Measurements from ENCODE around the gene TUBA4B. TPM values are rescaled to one million over a fixed set of nuclear protein-coding genes. Genes with fewer than 3 reads are reported as not detected.

TUBA4B gene
- total RNA-seq (2014; rRNA removed; shearing (Covaris generic)) (not detected in 2 replicates), total RNA-seq (2022) (0.28 TPM in 1 of 2 replicates, not detected in the other), Bru-seq, nascent RNA (percentile 24 among the genes with signal in this experiment), BruChase-seq, experiment 1, labeled RNA remaining after a 6-hour chase (percentile 24 among the genes with signal in this experiment), BruChase-seq, experiment 2, labeled RNA remaining after a 2-hour chase (percentile 23 among the genes with signal in this experiment)
- long read RNA-seq, partial matches to known transcripts = 0 of 1 reads
- long read RNA-seq, other reads (novel, unspliced or antisense) = 1 of 1 reads

DNA sequence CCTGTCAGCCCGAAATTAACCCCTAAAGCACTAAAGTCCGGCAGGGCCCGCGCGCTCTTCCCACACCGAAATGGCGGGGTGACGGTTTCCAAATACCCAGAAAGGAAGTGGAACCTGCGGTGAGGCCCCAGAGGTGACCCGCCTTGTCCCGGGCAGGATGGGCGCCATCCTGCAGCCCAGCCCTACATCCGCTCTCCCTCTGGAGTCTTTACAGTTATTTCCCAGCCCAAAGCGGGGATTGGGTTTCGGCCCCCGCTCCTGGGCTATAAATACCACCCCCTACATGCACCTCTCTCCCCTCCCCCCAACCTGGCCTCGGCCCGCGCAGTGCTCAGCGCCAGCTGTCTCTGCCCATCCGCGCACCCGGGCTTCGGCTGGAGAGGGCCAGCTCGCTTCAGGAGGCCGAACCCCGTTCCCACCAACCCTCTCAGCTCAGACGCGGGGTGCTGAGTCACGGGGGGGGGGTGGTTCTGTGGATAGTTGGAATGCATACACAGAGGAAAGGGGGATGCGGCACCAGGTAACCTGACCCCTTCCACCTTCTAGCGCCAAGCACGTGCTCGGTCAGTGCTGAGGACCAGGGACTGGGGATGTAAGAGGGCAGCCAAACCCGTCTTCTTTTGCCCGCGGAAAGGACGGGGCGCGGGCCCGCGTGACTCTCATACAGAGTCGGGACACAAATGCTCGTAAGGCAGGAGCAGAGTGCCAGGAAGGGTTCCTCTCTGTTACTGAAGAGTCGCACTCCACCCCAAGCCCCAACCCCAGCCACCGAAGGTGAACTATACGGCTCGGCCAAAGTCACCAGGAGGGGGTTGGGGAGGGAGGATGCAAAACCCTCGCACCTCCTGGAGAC, at the start of gene TUBA4B:
Gene TUBA4B, plus strand, starts transcription at position 344 of the 853 bp plus-strand sequence. Its CDS starts 165 bp downstream, at position 509.
- CTCF ChIA-PET (ENCODE audit: unreplicated experiment) = interaction anchor here (2.6 kb wide), 1 partner anchor 25 kb away, joined by 7 read pairs; the partner anchor contains the start of gene DNAJB2
- no TSS peak for BruUV-seq (replicated peaks)
- TF ChIP-seq EZH2phosphoT487 (IDR thresholded peaks at IDR 0.05; ENCODE audit: borderline replicate concordance, low read depth, low read length) = no peak
- TF ChIP-seq, protein P1, sequence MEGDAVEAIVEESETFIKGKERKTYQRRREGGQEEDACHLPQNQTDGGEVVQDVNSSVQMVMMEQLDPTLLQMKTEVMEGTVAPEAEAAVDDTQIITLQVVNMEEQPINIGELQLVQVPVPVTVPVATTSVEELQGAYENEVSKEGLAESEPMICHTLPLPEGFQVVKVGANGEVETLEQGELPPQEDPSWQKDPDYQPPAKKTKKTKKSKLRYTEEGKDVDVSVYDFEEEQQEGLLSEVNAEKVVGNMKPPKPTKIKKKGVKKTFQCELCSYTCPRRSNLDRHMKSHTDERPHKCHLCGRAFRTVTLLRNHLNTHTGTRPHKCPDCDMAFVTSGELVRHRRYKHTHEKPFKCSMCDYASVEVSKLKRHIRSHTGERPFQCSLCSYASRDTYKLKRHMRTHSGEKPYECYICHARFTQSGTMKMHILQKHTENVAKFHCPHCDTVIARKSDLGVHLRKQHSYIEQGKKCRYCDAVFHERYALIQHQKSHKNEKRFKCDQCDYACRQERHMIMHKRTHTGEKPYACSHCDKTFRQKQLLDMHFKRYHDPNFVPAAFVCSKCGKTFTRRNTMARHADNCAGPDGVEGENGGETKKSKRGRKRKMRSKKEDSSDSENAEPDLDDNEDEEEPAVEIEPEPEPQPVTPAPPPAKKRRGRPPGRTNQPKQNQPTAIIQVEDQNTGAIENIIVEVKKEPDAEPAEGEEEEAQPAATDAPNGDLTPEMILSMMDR (conservative IDR thresholded peaks at IDR 0.05; ENCODE audit: low read length) = no peak
- intact Hi-C loops (cut with micrococcal nuclease; ENCODE audit: unreplicated experiment) = loop anchor here (1.0 to 10.0 kb wide), 3 partner anchors 26 to 358 kb away; partner anchors contain the start of genes CNPPD1 and DNAJB2
- Histone ChIP-seq H3K27ac (ENCODE audit: low read depth, low read length, poor library complexity, severe bottlenecking) (peak within 1 kb of the TSS; percentile 96), H3K79me2 (ENCODE audit: insufficient read depth, low read depth, low read length) (peaks cover 36% of the 10 kb centered on the region), H3K9me3 (ENCODE audit: low read length) (no peaks in the 10 kb centered on the region), H3K4me3 (ENCODE audit: low read depth, low read length, poor library complexity, severe bottlenecking) (peak within 1 kb of the TSS; percentile 87), H4K20me1 (ENCODE audit: insufficient read depth, low read length) (no peaks in the 10 kb centered on the region), H2AFZ (ENCODE audit: low read length) (peak within 1 kb of the TSS; percentile 49; the same call in 1 of the 2 replicates), H3K4me2 (ENCODE audit: low read length) (peak within 1 kb of the TSS; percentile 93), H3K9me2 (ENCODE audit: insufficient read depth, low read length) (no peaks in the 10 kb centered on the region), H3K4me1 (ENCODE audit: insufficient read depth, low read length, poor library complexity, severe bottlenecking) (peaks cover 56% of the 10 kb centered on the region), H3K36me3 (ENCODE audit: insufficient read depth, low read length) (peaks cover 38% of the 10 kb centered on the region)
- POLR2A ChIA-PET = interaction anchor here (0.6 to 2.3 kb wide), 14 partner anchors 9 to 689 kb away, joined by 3 to 8 read pairs (median 4); partner anchors contain the start of genes ANKZF1, ATG9A, CNPPD1 and DNAJB2
- DNase-seq (ENCODE audit: low spot score) = peak; percentile 65

DNA sequence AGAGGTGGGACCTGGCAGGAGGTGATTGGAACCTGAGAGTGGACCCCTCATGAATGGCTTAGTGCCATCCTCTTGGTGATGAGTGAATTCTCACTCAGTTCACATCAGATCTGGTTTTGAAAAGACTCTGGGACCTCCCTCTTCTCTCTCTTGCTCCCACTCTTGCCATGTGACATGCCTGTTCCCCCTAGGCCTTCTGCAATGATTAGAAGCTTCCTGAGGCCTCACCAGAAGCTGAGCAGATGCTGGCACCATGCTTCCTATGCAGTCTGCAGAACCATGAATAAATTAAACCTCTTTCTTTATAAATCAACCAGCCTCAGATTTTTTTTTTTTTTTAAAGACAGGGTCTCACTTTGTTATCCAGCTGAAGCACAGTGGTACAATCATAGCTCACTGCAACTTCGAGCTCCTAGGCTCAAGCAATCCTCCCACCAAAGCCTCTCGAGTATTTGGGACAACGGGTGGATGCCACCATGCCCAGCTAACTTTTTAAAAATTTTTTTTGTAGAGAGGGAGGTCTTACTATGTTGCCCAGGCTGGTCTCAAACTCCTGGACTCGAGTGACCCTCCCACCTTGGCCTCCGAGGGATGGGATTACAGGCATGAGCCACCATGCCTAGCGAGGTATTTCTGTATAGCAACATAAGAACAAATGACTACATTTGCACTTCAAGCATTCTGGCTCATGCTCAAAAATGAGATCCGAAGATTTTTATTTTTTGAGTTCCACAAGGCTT, 48.4 kb upstream of the TUBA4B start:
- ChIA-PET CTCF (ENCODE audit: unreplicated experiment) (no interaction called here), POLR2A (interaction anchor here (0.5 to 1.3 kb wide), 4 partner anchors 22 to 974 kb away, joined by 3 to 8 read pairs (median 6); no protein-coding TSS in a partner anchor)
- peaks cover 17% of the 10 kb centered on the region for H3K4me1 ChIP-seq (ENCODE audit: insufficient read depth, low read length, poor library complexity, severe bottlenecking)
- H2AFZ ChIP-seq (ENCODE audit: low read length) = no peak overlapping the region
- H3K9me2 ChIP-seq (ENCODE audit: insufficient read depth, low read length) = no peaks in the 10 kb centered on the region
- intact Hi-C loops (cut with micrococcal nuclease; ENCODE audit: unreplicated experiment) = no loop called here
- H3K4me3 ChIP-seq (ENCODE audit: low read depth, low read length, poor library complexity, severe bottlenecking) = no peak overlapping the region
- H3K4me2 ChIP-seq (ENCODE audit: low read length) = no peak overlapping the region
- H4K20me1 ChIP-seq (ENCODE audit: insufficient read depth, low read length) = no peaks in the 10 kb centered on the region
- DNase-seq (ENCODE audit: low spot score) = no peak
- H3K36me3 ChIP-seq (ENCODE audit: insufficient read depth, low read length) = peaks cover 20% of the 10 kb centered on the region
- H3K27ac ChIP-seq (ENCODE audit: low read depth, low read length, poor library complexity, severe bottlenecking) = no peak overlapping the region
- H3K79me2 ChIP-seq (ENCODE audit: insufficient read depth, low read depth, low read length) = peaks cover 4% of the 10 kb centered on the region; the same call in 1 of the 2 replicates
- no peak for TF ChIP-seq EZH2phosphoT487 (IDR thresholded peaks at IDR 0.05; ENCODE audit: borderline replicate concordance, low read depth, low read length)
- TF ChIP-seq, protein P1 (conservative IDR thresholded peaks at IDR 0.05; ENCODE audit: low read length) = no peak
- no TSS peak for BruUV-seq (replicated peaks)
- peaks cover 8% of the 10 kb centered on the region; the same call in 1 of the 2 replicates for H3K9me3 ChIP-seq (ENCODE audit: low read length)
